ENCODE results near the gene COG7.

GRCh38 chr16:23407436-23408127 lies 45.4 kb downstream of the COG7 start:
- TF ChIP-seq CTCF (conservative IDR thresholded peaks at IDR 0.05; ENCODE audit: low read length) (no peak), EZH2phosphoT487 (IDR thresholded peaks at IDR 0.05; ENCODE audit: borderline replicate concordance) (no peak)

Measured in Loucy (cell line).